GM12865 (cell line): ENCODE measurements around the gene CALR3.
"Not testable (repeated sequence)": the region's sequence is repeated elsewhere in the genome, so short reads cannot be mapped to it uniquely, and the experiment has no call there.

ENCODE experiments used
- DNase-seq: peaks from one replicate; pipeline ENCODE4 v3.0.0; 2010; ENCODE audit warnings: low read depth
- H3K4me3 ChIP-seq: 2 replicates; pipeline ENCODE4 v1.5.1; 2011; ENCODE audit warnings: mild to moderate bottlenecking, low read depth, low read length, control low read depth
- CTCF ChIP-seq: IDR thresholded peaks from 2 replicates; pipeline ENCODE4 v1.5.1; 2011; ENCODE audit warnings: low read length, control low read depth, low read depth, inconsistent platforms; ENCODE audit not compliant: insufficient read depth; ENCODE audit errors: missing control alignments

The CALR3 gene

GRCh38 chr19:16504271-16504670 lies 8.3 kb upstream of the CALR3 start:
- no peak for DNase-seq
- no peak for TF ChIP-seq CTCF
- H3K4me3 ChIP-seq, result no peak overlapping the region

DNA sequence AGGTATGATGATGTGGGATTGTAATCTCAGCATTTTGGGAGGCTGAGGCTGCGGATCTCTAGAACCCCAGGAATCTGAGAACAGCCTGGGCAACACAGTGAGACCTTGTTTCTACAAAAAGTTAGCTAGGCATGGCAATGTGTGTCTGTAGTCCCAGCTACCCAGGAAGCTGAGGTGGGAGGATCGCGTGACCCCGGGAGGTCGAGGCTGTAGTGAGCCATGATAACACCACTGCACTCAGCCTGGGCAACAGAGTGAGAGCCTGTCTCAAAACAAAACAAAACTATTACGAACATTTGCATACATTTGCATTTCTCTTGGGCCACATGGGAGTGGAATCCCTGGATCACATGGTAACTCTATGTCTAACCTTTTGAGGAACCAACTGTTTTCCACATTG lies 1.9 kb upstream of the CALR3 start:
- H3K4me3 ChIP-seq, result no peak overlapping the region
- TF ChIP-seq CTCF, result no peak
- DNase-seq, result no peak

DNA sequence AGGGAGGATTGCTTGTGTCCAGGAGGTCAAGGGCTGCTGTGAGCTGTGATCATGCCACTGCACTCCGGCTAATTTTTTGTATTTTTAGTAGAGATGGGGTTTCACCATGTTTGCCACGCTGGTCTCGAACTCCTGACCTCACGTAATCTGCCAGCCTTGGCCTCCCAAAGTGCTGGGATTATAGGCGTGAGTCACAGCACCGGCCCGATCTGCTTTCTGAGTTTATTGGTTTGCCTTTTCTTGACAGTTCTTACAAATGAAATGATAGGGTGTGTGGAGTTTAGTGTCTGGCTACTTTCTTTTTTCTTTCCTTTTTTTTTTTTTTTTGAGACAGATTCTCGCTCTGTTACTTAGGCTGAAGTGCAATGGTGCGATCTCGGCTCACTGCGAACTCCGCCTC lies 1.1 kb upstream of the CALR3 start:
- DNase-seq, result no peak
- no peak for TF ChIP-seq CTCF
- H3K4me3 ChIP-seq, result peak overlapping the region; percentile 75

DNA sequence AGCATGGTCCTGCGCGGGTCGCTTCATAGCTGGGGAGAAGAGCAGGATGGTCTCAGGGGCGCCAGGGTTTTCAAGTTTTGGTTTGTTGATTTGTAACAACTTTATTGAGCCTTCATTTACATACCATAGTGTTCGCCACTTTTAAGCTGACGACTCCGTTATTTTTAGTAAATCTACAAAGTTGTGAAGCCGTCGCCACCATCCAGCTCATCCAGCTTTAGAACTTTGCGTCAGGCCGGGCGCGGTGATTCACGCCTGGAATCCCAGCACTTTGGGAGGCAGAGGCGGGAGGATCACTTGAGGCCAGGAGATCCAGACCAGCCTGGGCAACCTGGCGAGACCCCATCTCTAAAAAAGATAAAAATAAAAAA lies 631 bp upstream of the CALR3 start:
- peak overlapping the region; percentile 75 for H3K4me3 ChIP-seq
- no peak for DNase-seq
- no peak for TF ChIP-seq CTCF

DNA sequence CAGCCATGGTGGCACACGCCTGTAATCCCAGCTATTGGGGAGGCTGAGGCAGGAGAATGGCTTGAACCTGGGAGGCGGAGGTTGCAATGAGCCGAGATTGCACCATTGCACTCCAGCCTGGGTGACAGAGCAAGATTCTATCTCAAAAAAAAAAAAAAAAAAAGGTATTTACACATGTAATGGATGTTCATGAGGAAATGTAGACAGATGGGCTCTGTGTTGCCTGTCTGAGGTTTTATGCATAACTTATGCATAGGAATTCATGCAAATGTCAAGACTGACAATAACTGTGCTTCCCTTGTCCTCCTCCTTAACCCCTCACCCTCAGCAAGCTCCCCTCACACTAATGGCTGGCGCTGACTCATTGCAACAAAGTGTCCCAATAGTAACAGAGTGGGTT lies 9.5 kb downstream of the CALR3 start:
- not testable (repeated sequence) for DNase-seq, H3K4me3 ChIP-seq

GRCh38 chr19:16482745-16483144 lies 13.2 kb downstream of the CALR3 start:
- no peak overlapping the region for H3K4me3 ChIP-seq
- no peak for DNase-seq
- no peak for TF ChIP-seq CTCF

- no peak for DNase-seq
- H3K4me3 ChIP-seq, result no peak overlapping the region
- TF ChIP-seq CTCF, result no peak
Measured at GRCh38 chr19:16477311-16477710, 18.7 kb downstream of the CALR3 start.

- no peak for TF ChIP-seq CTCF
- H3K4me3 ChIP-seq, result no peak overlapping the region
- DNase-seq, result no peak
Measured at GRCh38 chr19:16476401-16476800, 19.6 kb downstream of the CALR3 start.
